ENCODE measurements around the gene TRIM73.
"Not testable (repeated sequence)": the region's sequence is repeated elsewhere in the genome, so short reads cannot be mapped to it uniquely, and the experiment has no call there.

TRIM73 gene

DNA sequence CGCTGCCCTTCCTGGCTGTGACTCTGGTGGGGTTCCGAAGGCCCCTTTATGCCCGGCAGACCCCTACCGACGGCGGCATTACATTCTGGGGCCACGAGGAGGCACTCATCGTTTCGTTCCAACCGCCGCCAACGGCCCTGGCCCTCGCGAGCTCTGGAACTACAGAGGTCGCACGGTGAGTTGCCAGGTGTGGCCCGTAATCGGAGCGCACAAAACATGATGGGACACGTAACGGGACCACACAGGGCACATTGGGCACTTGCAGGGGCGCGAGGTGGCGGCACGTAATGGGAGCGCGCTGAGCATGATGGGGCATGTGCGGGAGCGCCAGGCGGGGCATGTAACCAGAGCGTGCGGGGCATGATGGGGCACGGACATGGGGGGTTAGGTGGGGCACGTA, at the start of gene TRIM73:
Gene TRIM73, plus strand, starts transcription at position 301 of the 400 bp plus-strand sequence. CDS start 3,305 bp downstream, outside the sequence.
- not testable (repeated sequence) for DNase-seq (ENCODE audit: low read depth in 3 of 3)

GRCh38 chr7:75358671-75359541, 36.5 kb upstream of the TRIM73 start:
- peak in 1 of 3 donors; percentile 4 for DNase-seq (ENCODE audit: low read depth in 3 of 3)

- DNase-seq (ENCODE audit: low read depth in 3 of 3): not testable (repeated sequence)
Measured at GRCh38 chr7:75359542-75359848, 35.9 kb upstream of the TRIM73 start.

DNA sequence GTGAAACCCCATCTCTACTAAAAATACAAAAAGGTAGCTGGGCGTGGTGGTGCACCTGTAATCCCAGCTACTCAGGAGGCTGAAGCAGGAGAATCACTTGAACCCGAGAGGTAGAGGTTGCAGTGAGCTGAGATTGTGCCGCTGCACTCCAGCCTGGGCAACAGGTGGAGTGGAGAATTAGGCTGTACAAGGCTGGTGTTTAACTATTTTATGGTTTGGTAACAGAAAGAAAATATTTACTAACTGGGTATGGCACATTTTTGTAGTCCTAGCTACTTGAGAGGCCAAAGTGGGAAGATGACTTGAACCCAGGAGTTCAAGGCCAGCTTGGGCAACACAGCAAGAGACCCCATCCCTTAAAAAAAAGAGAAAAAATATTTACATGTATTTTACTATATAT, 31.4 kb upstream of the TRIM73 start:
- not testable (repeated sequence) for DNase-seq (ENCODE audit: low read depth in 3 of 3)

GRCh38 chr7:75366643-75367042, 28.8 kb upstream of the TRIM73 start:
- not testable (repeated sequence) for DNase-seq (ENCODE audit: low read depth in 3 of 3)

DNA sequence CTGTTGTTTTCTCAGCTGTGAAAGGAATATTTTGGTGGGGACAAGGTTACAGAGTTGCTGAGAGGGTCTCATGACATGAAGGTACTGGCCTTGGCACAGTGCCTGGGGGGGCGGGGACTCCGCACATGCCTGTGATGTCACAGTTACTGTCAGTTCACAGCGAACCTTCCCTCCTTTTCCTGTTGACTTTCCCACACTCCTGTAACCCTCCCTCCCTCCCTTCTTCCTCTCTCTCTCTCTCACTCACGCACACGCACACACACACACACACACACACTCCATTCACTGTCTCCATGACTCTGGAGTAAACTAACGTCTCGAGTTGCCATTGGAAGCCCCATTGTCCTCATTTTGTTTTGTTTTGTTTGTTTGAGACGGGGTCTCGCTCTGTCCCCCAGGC, 28.1 kb upstream of the TRIM73 start:
- not testable (repeated sequence) for DNase-seq (ENCODE audit: low read depth in 3 of 3)

GRCh38 chr7:75374144-75374518, 21.3 kb upstream of the TRIM73 start:
- not testable (repeated sequence) for DNase-seq (ENCODE audit: low read depth in 3 of 3)

DNA sequence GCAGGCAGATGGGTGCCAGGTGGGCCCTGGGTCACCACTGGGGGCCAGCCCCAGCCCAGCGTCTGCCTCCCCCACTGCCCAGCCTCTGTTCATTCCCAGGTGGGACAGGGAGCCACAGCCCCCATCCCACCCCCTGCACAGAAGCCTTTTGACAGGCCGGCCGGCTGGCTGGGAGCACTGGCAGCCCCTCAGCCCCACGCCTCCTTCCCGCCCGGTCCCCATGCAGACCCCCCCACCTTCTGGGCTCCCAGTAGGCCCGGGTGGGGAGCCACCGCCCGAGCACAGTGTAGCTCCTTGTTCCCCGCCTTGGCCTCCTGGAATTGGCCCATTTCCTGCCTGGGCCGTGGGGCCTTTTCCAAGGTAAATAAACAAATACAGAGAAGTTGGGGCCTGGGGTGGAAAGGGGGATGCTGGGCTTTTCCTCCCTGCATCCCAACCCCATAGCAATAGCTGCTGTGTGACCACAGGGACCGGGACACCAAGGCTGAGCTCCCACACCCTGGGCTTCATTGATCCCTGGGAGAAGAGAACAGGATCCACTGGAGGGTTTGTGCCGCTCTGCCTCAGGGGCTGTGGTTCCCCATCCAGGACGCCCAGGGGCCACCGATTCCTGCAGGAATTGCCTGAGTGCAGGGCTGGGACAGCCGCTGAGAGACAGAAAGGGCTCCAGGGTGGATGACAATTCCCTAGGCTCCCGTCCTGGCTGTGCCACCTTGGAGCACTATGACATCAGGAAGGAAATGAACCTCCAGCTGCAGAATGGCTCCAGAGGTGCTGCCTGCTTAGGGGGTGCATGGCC, 20.7 kb upstream of the TRIM73 start:
- not testable (repeated sequence) for DNase-seq (ENCODE audit: low read depth in 3 of 3)

DNA sequence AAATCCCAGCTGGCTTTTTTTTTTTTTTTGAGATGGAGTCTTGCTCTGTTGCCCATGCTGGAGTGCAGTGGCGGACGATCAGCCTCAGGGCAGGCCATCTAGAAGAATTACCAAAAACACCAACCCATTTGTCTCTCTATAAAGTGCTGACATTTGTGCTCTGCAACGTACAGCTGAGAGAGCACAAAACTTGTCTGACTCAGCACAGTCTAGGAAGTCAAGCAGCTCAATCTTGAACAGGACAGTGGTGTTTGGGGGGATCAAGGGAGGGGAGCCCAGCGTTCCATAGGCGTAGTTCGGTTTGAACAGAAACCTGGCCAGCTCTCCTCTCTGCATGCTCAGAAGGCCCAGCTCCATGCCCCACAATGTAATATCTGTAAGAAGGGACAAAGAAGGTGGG, 2.2 kb upstream of the TRIM73 start:
- DNase-seq (ENCODE audit: low read depth in 3 of 3): not testable (repeated sequence)

GRCh38 chr7:75397865-75398264, 2.4 kb downstream of the TRIM73 start:
- DNase-seq (ENCODE audit: low read depth in 3 of 3): not testable (repeated sequence)

GRCh38 chr7:75398771-75399700, 3.6 kb downstream of the TRIM73 start:
- DNase-seq (ENCODE audit: low read depth in 3 of 3): not testable (repeated sequence)

DNA sequence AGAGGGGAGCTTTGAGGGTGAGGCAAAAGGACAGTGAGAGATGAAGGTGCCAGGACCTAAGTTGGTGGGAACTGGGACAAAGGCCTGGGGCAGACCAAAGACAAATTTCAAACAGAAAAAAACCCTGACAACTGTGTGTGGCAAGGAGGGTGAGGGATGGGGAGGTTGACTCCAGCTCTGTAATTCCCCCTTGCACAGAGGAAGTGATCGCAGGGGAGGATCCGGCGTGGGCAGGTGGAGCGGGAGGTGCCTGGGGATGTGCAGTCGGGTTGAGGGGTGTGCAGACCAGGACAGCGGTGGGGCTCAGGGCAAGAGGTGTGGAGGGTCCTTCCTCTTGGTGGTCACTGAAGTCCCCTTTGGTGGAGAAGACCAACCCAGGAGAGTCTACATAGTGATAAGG, 5.1 kb downstream of the TRIM73 start:
- not testable (repeated sequence) for DNase-seq (ENCODE audit: low read depth in 3 of 3)

DNA sequence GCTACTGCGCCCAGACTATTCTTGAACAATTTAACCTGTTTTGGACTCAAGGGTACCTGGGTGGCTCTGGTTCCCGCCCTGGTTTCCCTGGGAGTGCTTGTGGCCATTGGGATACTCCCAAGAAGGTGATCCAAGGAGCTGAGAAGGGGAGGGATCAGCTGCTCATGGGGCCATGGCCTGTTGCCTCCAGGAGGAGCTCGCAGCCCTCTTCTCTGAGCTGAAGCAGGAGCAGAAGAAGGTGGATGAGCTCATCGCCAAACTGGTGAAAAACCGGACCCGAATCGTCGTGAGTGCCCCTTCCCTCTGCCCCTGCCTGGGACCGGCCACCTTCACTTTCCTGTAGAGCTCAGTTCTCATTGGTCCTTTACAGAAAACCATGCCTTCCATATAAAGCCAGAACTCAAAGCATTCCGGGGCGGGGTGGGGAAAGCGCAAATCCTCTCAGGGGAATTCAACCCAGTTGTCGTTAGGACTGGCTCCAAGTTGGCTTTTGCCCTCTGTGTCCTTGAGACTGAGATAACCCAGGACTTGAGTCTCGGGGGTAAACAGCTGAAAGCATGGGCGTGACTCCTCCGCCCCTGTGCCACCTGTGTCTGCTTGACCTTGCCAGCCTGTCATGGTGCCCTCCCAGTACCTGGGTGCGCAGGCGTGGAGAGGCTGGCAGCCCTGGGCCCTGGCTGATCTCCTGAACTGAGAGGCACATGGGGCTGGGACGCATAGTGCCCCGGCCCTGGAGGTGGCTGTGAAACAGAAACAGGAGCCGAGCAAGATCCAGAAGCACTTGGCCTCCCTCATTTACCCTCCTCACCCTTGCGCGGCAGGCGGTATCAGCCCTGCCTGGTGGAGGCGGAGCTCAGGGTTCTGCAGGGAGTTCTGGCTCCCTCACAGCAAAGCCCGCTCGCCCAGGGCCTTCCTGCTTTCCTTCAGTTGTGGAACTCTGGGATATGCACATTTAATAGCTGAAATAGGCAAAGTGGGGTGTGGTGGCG, 8.3 kb downstream of the TRIM73 start:
- not testable (repeated sequence) for DNase-seq (ENCODE audit: low read depth in 3 of 3)

DNA sequence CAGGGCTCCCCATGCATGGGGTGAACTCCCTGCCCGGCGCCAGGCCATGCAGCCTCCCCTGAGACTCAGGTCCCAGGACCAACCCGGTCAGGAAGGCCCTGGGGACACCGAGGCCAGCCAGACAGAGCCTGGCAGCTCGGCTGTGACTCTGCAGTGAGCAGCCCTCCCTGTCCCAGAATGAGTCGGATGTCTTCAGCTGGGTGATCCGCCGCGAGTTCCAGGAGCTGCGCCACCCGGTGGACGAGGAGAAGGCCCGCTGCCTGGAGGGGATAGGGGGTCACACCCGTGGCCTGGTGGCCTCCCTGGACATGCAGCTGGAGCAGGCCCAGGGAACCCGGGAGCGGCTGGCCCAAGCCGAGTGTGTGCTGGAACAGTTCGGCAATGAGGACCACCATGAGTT, 9.2 kb downstream of the TRIM73 start:
- DNase-seq (ENCODE audit: low read depth in 3 of 3): not testable (repeated sequence)

DNA sequence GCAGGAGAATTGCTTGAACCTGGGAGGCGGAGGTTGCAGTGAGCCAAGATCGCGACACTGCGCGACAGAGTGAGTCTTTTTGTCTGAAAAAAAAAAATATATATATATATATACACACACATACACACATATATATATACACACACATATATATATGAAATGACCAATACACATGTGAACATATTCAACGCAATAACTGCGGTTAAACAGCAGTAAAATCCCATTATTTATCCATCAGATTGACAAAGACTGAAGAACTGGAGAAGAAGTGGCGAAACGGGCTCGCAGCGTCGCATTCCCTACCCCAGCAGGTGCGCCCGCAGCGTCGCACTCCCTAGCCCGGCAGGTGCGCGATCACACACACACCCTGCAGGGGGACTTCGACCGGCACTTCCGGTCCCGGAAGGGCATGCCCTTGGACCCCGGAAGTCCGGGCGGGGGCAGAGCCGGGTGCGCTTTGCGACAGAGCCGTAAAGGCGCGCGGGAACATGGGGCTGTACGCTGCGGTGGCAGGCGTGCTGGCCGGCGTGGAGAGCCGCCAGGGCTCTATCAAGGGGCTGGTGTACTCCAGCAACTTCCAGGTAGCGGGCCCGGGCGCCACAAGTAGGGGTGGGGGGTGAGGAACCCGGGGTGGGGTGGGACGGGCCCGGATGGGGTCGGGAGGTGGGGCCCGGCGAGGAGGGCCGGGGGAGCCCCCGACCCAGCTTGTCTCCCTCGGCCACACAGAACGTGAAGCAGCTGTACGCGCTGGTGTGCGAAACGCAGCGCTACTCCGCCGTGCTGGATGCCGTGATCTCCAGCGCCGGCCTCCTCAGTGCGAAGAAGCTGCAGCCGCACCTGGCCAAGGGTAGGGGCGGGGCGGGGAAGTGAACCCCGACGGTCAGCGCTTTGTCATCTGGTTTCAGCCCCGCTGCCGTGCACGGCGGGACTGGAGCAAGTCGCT, 14.7 kb downstream of the TRIM73 start:
- not testable (repeated sequence) for DNase-seq (ENCODE audit: low read depth in 3 of 3)

DNA sequence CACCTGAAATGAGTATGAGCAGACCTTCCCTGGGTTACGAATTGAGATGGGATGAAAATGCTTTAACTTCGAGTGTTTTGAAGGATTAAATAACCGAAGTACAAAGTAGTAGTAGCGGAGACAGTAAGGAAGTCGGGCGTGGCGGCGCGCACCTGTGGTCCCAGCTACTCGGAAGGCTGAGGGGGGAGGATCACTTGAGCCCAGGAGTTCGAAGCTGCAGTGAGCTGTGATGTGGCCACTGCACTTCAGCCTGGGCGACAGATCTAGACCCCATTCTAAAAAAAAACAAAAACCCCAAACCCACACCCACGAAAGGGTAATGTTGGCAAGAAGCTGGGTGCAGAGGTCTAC, 15.4 kb downstream of the TRIM73 start:
- not testable (repeated sequence) for DNase-seq (ENCODE audit: low read depth in 3 of 3)

DNA sequence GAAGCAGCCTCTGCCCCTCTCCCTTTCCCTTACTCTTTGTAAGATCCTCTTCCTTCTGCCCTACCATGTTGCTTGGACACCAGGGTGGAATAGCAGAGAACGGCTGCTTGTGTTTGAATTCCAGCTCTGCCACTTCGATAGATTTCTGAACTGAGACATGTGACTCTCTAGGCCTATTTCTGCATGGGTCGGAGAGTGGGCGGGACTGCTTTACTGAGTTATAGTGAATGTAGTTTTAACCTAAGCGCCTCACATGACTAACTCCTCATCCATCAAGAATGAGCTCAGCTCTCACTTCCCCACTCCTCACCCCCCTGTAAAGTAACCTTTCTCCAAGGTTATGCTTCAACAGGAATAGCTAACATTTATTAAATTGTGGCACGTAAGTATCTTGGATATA, 18.8 kb downstream of the TRIM73 start:
- DNase-seq (ENCODE audit: low read depth in 3 of 3): peak in 1 of 3 donors; percentile 8

DNA sequence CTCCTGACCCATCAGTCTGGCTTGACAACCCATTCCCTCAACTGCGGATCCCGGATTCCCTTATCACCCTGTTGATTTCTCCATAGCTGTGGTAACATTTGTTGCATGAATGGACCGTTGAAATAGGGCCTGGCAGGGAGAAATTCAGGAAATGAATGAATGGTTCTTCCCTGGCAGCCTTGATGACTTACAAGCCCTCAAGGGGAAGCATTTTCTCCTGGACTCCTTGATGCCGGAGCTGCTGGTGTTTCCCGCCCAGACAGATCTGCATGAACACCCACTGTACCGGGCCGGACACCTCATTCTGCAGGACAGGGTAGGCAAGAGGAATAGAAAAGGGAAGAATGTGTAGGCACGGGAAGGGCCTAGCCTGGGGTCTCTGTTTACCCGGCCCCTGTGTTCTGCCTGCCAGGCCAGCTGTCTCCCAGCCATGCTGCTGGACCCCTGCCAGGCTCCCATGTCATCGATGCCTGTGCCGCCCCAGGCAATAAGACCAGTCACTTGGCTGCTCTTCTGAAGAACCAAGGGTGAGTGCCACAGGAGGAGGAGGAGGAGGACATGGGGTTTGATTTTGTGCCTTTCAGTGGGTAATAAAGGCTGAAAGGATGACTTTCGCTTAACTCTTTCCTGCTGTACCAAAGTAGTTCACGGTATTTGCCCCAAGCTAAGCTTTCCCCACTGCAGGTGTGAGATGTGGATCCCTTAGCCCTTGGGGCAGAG, 19.4 kb downstream of the TRIM73 start:
- DNase-seq (ENCODE audit: low read depth in 3 of 3): not testable (repeated sequence)

- DNase-seq (ENCODE audit: low read depth in 3 of 3): not testable (repeated sequence)
Measured at GRCh38 chr7:75415428-75415817, 20.0 kb downstream of the TRIM73 start.

Data from stimulated activated CD4-positive, alpha-beta T cell treated with anti-CD3 and anti-CD28 coated beads, TNF-alpha, amount 100 ng/mL, for 48 hours (primary cell).